HepG2 (cell line): Measurements from ENCODE around the gene PADI1. TPM values are rescaled to one million over a fixed set of nuclear protein-coding genes. Genes with fewer than 3 reads are reported as not detected.

Source experiments
- ATAC-seq: fragments of 200-7000 bp; cut with Tn5 transposase; 3 replicates; pipeline ENCODE4 v1.9.1; 2020; ENCODE audit warnings: mild to moderate bottlenecking, moderate library complexity
- BruUV-seq: library from RNA; stranded (reverse); fragments of 400-500 nt; replicated peaks from 2 replicates; lab custom pipeline; 2021; lab: Mats Ljungman, UMichigan
- CTCF ChIA-PET: fragments of 300-600 bp; formaldehyde crosslinking; extraction: SDS; loops from one replicate; lab custom pipeline; 2021; ENCODE audit warnings: low total read pairs, inconsistent platforms, low intra/inter-chr PET ratio; lab: Yijun Ruan, JAX
- POLR2A ChIA-PET: fragments of 350-600 bp; sonication (Branson Sonifier 250); formaldehyde crosslinking; loops from one replicate; lab custom pipeline; 2020; ENCODE audit warnings: antibody characterized with exemption, inconsistent platforms; lab: Yijun Ruan, JAX
- DNase-seq: peaks from one replicate; pipeline ENCODE4 v3.0.0-alpha.2; 2015; ENCODE audit warnings: low spot score
- FAIRE-seq: peaks from 3 replicates; lab custom pipeline; 2011; peaks lifted over from hg19 to GRCh38; lab: Jason Lieb, UNC
- H2AFZ ChIP-seq: one replicate; pipeline ENCODE4 v1.6.1; 2011; ENCODE audit warnings: low read length, inconsistent platforms
- H3K27ac ChIP-seq: fragments of 300-600 bp; 3 replicates; pipeline ENCODE4 v1.8.0; 2011; ENCODE audit warnings: mixed run types, mild to moderate bottlenecking, mixed read lengths, low read length, inconsistent platforms; ENCODE audit not compliant: insufficient read depth; ENCODE audit errors: extremely low read length
- H3K27me3 ChIP-seq, 2 experiments: fragments of 200-600 bp in 1 of 2; 2 replicates in 1 of 2; 3 replicates in 1 of 2; pipeline versions ENCODE4 v1.6.0 to v1.8.0; 2011; ENCODE audit warnings: low read length in 2 of 2, mild to moderate bottlenecking in 2 of 2, moderate library complexity in 2 of 2, inconsistent platforms in 1 of 2; ENCODE audit not compliant: insufficient read depth in 2 of 2, control insufficient read depth in 1 of 2
- H3K36me3 ChIP-seq, 2 experiments: fragments of 200-600 bp in 1 of 2; replicated peaks in 1 of 2; 2 replicates in 1 of 2; 3 replicates in 1 of 2; pipeline versions ENCODE4 v1.5.1 to v1.8.0; 2011; ENCODE audit warnings: low read length in 2 of 2, inconsistent platforms in 1 of 2; ENCODE audit not compliant: insufficient read depth in 2 of 2, control insufficient read depth in 1 of 2
- H3K4me1 ChIP-seq: 2 replicates; pipeline ENCODE4 v1.5.1; 2012; ENCODE audit warnings: low read length, inconsistent platforms; ENCODE audit not compliant: insufficient read depth
- H3K4me2 ChIP-seq: 2 replicates; pipeline ENCODE4 v1.6.0; 2011; ENCODE audit warnings: low read depth, low read length, inconsistent platforms
- H3K4me3 ChIP-seq, 3 experiments: fragments of 200-600 bp in 1 of 3; sonication (generic), shearing (Covaris generic) in 1 of 3; replicated peaks in 1 of 3; 2 replicates each; pipeline ENCODE4 v1.5.1; 2011 to 2016; ENCODE audit warnings: low read length in 3 of 3, inconsistent platforms in 2 of 3, low read depth in 2 of 3, mild to moderate bottlenecking in 2 of 3, control low read depth in 1 of 3, mixed read lengths in 1 of 3; ENCODE audit not compliant: insufficient read depth in 1 of 3
- H3K79me2 ChIP-seq: one replicate; pipeline ENCODE4 v1.6.1; 2011; ENCODE audit warnings: low read length, inconsistent platforms; ENCODE audit not compliant: insufficient read depth
- H3K9ac ChIP-seq: 2 replicates; pipeline ENCODE4 v1.6.0; 2011; ENCODE audit warnings: mild to moderate bottlenecking, low read depth, low read length, inconsistent platforms; ENCODE audit not compliant: insufficient read depth
- H3K9me3 ChIP-seq: 2 replicates; pipeline ENCODE4 v1.5.1; 2012; ENCODE audit warnings: mild to moderate bottlenecking, low read length
- H4K20me1 ChIP-seq: 2 replicates; pipeline ENCODE4 v1.6.0; 2011; ENCODE audit warnings: inconsistent platforms, mild to moderate bottlenecking, low read length, moderate library complexity; ENCODE audit not compliant: insufficient read depth
- CEBPB ChIP-seq: IDR thresholded peaks from 2 replicates; pipeline ENCODE4 v1.6.1; 2011; ENCODE audit warnings: low read depth, low read length, improper control_type of control experiment, borderline replicate concordance
- HIVEP1 ChIP-seq: sonication (generic); formaldehyde crosslinking; IDR thresholded peaks from 2 replicates; pipeline ENCODE4 v1.4.0; 2020; ENCODE audit warnings: mild to moderate bottlenecking, missing genetic modification reagents
- JDP2 ChIP-seq: sonication (generic); formaldehyde crosslinking; IDR thresholded peaks from 2 replicates; pipeline ENCODE4 v1.8.1; 2022; ENCODE audit warnings: missing genetic modification reagents, borderline replicate concordance
- RARG ChIP-seq: sonication (generic); formaldehyde crosslinking; IDR thresholded peaks from 2 replicates; pipeline ENCODE4 v1.4.0; 2020; ENCODE audit warnings: low read depth, mild to moderate bottlenecking, missing genetic modification reagents
- REST ChIP-seq, 2 experiments: IDR thresholded peaks; 2 replicates each; pipeline ENCODE4 v1.6.1; 2011 to 2012; ENCODE audit warnings: low read length in 2 of 2, borderline replicate concordance in 1 of 2, low read depth in 1 of 2, mild to moderate bottlenecking in 1 of 2, moderate library complexity in 1 of 2
- ZNF12 ChIP-seq: sonication (generic); formaldehyde crosslinking; IDR thresholded peaks from 2 replicates; pipeline ENCODE4 v1.5.0; 2020; ENCODE audit warnings: missing genetic modification reagents
- ZNF615 ChIP-seq: sonication (generic); formaldehyde crosslinking; IDR thresholded peaks from 2 replicates; pipeline ENCODE4 v1.5.0; 2020; ENCODE audit warnings: mild to moderate bottlenecking, missing genetic modification reagents, borderline replicate concordance
- ZSCAN22 ChIP-seq: sonication (generic); formaldehyde crosslinking; IDR thresholded peaks from 2 replicates; pipeline ENCODE4 v1.4.0; 2020; ENCODE audit warnings: mild to moderate bottlenecking, missing genetic modification reagents
- WGBS: methylation state at CpG from one replicate; pipeline ENCODE4 v1.1.6; 2017; ENCODE audit warnings: low lambda C conversion rate; 5-methylcytosine and 5-hydroxymethylcytosine counted together
- in situ Hi-C: cut with HindIII; loops from 2 replicates; pipeline ENCODE4 v1.10.0; 2017; ENCODE audit warnings: low pct_unique_long_range_greater_than_20kb; ENCODE audit not compliant: extremely low pct_ligation_motif_present
- intact Hi-C: fragments of 100-400 bp; cut with micrococcal nuclease; formaldehyde crosslinking; loops from one replicate; pipeline ENCODE4 v1.10.0; 2022; ENCODE audit not compliant: unreplicated experiment
- polyA plus RNA-seq, 8 experiments: library from polyadenylated mRNA; depleted of rRNA in 3 of 8; stranded (reverse) in 7 of 8; unstranded in 1 of 8; fragments of >200 nt; fragmentation: Illumina TruSeq in 4 of 8; extraction: Trizol in 4 of 8; gene quantifications; 2 replicates each; pipeline versions ENCODE4 v1.2.1 to v1.2.3, GENCODE V29; 2011 to 2016; ENCODE audit warnings: low read depth in 4 of 8, missing spikeins in 1 of 8, mixed read lengths in 1 of 8; ENCODE audit not compliant: insufficient read depth in 1 of 8
- total RNA-seq, 5 experiments: library from RNA; depleted of rRNA; stranded (reverse); fragments of >200 nt; fragmentation: Illumina TruSeq; extraction: Trizol; gene quantifications; 2 replicates each; pipeline ENCODE4 v1.2.3, GENCODE V29; 2016; ENCODE audit warnings: low read depth in 1 of 5

PADI1 gene
- total and polyA plus RNA-seq, 2 of the 13 experiments (the other 11 are each of a cell fraction or from before 2014, with no cell fraction given) = not detected

GRCh38 chr1:17215545-17215890 is 10.6 kb downstream of the PADI1 start:
- ChIA-PET POLR2A (no interaction called here), CTCF (no interaction called here)
- Histone ChIP-seq H4K20me1 (peaks cover 3% of the 10 kb centered on the region; the same call in 1 of the 2 replicates), H3K79me2 (no peaks in the 10 kb centered on the region), H3K9ac (no peak overlapping the region), H3K27ac (no peak overlapping the region), H3K4me2 (no peak overlapping the region), H3K27me3 (peaks cover 0 to 16% of the 10 kb centered on the region in 2 experiments; a peak in 1 of 5 replicates), H3K4me1 (no peaks in the 10 kb centered on the region), H3K36me3 (no peaks in the 10 kb centered on the region), H3K4me3 (no peak overlapping the region), H2AFZ (no peak overlapping the region), H3K9me3 (no peaks in the 10 kb centered on the region)
- WGBS = 33% methylated on average over 6 of the region's 6 CpGs
- no peak for TF ChIP-seq RARG (CRISPR knock-in tag)
- no peak for TF ChIP-seq ZSCAN22 (CRISPR knock-in tag)
- TF ChIP-seq REST (IDR thresholded peaks at IDR 0.05; ENCODE audit: borderline replicate concordance in 1 of 2, low read depth in 1 of 2, low read length in 2 of 2) = no peak
- TF ChIP-seq ZNF615 (CRISPR knock-in tag) = no peak
- TF ChIP-seq ZNF12 (CRISPR knock-in tag) = no peak
- TF ChIP-seq JDP2 (CRISPR knock-in tag) = no peak
- no peak for TF ChIP-seq HIVEP1 (CRISPR knock-in tag)
- no peak for TF ChIP-seq CEBPB
- no TSS peak for BruUV-seq
- FAIRE-seq (no peak), DNase-seq (no peak), ATAC-seq (no peak)
- in situ Hi-C loops (no loop called here), intact Hi-C loops (no loop called here)
